ENCODE results near the gene KIAA0513.

GRCh38 chr16:85110105-85110504, 82.5 kb downstream of the KIAA0513 start:
- TF ChIP-seq, protein P1, sequence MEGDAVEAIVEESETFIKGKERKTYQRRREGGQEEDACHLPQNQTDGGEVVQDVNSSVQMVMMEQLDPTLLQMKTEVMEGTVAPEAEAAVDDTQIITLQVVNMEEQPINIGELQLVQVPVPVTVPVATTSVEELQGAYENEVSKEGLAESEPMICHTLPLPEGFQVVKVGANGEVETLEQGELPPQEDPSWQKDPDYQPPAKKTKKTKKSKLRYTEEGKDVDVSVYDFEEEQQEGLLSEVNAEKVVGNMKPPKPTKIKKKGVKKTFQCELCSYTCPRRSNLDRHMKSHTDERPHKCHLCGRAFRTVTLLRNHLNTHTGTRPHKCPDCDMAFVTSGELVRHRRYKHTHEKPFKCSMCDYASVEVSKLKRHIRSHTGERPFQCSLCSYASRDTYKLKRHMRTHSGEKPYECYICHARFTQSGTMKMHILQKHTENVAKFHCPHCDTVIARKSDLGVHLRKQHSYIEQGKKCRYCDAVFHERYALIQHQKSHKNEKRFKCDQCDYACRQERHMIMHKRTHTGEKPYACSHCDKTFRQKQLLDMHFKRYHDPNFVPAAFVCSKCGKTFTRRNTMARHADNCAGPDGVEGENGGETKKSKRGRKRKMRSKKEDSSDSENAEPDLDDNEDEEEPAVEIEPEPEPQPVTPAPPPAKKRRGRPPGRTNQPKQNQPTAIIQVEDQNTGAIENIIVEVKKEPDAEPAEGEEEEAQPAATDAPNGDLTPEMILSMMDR (IDR thresholded peaks at IDR 0.05 in 4 of 5, conservative IDR thresholded peaks at IDR 0.05 in 1 of 5), result no peak
- no peak for TF ChIP-seq POLR2A (IDR thresholded peaks at IDR 0.05)

All from gastrocnemius medialis (tissue), 4 donors.